Middle frontal gyrus (tissue), 1 donor: ENCODE data around the gene NHLRC4.

ENCODE experiments used
- DNase-seq: peaks from one replicate; pipeline ENCODE4 v3.0.0-alpha.2; 2015; ENCODE audit warnings: low spot score; ENCODE audit errors: extremely low spot score

NHLRC4 gene

GRCh38 chr16:530111-530817 lies 36.5 kb upstream of the NHLRC4 start:
- DNase-seq = no peak

GRCh38 chr16:531494-532125 lies 35.2 kb upstream of the NHLRC4 start:
- DNase-seq = no peak

- no peak for DNase-seq
These were observed 33.2 kb upstream of the NHLRC4 start for GRCh38 chr16:533391-534123.

- DNase-seq = no peak
These were observed 32.7 kb upstream of the NHLRC4 start for GRCh38 chr16:534135-534534.

- no peak for DNase-seq
These were observed 31.9 kb upstream of the NHLRC4 start for GRCh38 chr16:534856-535445.

- DNase-seq = no peak
These were observed 31.1 kb upstream of the NHLRC4 start for GRCh38 chr16:535446-536405.

- DNase-seq = no peak
These were observed 30.1 kb upstream of the NHLRC4 start for GRCh38 chr16:536746-537145.

- no peak for DNase-seq
These were observed 29.1 kb upstream of the NHLRC4 start for GRCh38 chr16:537415-538335.

GRCh38 chr16:539901-540530 lies 26.8 kb upstream of the NHLRC4 start:
- no peak for DNase-seq

GRCh38 chr16:540645-541340 lies 26.0 kb upstream of the NHLRC4 start:
- DNase-seq = no peak

- DNase-seq = no peak
These were observed 23.3 kb upstream of the NHLRC4 start for GRCh38 chr16:543301-544164.

GRCh38 chr16:544517-544916 lies 22.3 kb upstream of the NHLRC4 start:
- DNase-seq = no peak

- no peak for DNase-seq
These were observed 19.7 kb upstream of the NHLRC4 start for GRCh38 chr16:546909-547770.

GRCh38 chr16:548586-548985 lies 18.2 kb upstream of the NHLRC4 start:
- DNase-seq = no peak

- no peak for DNase-seq
These were observed 17.1 kb upstream of the NHLRC4 start for GRCh38 chr16:549544-550263.

- no peak for DNase-seq
These were observed 15.6 kb upstream of the NHLRC4 start for GRCh38 chr16:551210-551609.
